Forelimb muscle (tissue), 1 donor: ENCODE measurements around the gene SEC24D. TPM values are rescaled to one million over a fixed set of nuclear protein-coding genes. Genes with fewer than 3 reads are reported as not detected.

Experiments
- DNase-seq: peaks from one replicate; pipeline ENCODE4 v3.0.0-alpha.2; 2013; ENCODE audit warnings: low read depth
- polyA plus RNA-seq: library from polyadenylated mRNA; unstranded; fragments of 120-200 nt; gene quantifications from one replicate; pipeline ENCODE4 v1.2.1, GENCODE V29; 2013; ENCODE audit not compliant: insufficient read length

The SEC24D gene
- polyA plus RNA-seq, 1 donor = 44.2 TPM

GRCh38 chr4:118773429-118773792 is 62.5 kb downstream of the SEC24D start:
- no peak for DNase-seq

- no peak for DNase-seq
Observed at GRCh38 chr4:118772767-118773428, 63.0 kb downstream of the SEC24D start.

GRCh38 chr4:118772081-118772766 is 63.7 kb downstream of the SEC24D start:
- DNase-seq = no peak

GRCh38 chr4:118770741-118771187 is 65.2 kb downstream of the SEC24D start:
- DNase-seq = no peak

GRCh38 chr4:118769161-118769560 is 66.8 kb downstream of the SEC24D start:
- no peak for DNase-seq

GRCh38 chr4:118767109-118767508 is 68.8 kb downstream of the SEC24D start:
- DNase-seq = no peak

- no peak for DNase-seq
Observed at GRCh38 chr4:118765399-118765798, 70.5 kb downstream of the SEC24D start.

GRCh38 chr4:118762730-118763477 is 73.0 kb downstream of the SEC24D start:
- no peak for DNase-seq

GRCh38 chr4:118762155-118762554 is 73.8 kb downstream of the SEC24D start:
- no peak for DNase-seq

GRCh38 chr4:118761397-118762016 is 74.4 kb downstream of the SEC24D start:
- no peak for DNase-seq

- DNase-seq = no peak
Observed at GRCh38 chr4:118760493-118760892, 75.4 kb downstream of the SEC24D start.

GRCh38 chr4:118760092-118760491 is 75.8 kb downstream of the SEC24D start:
- no peak for DNase-seq

- no peak for DNase-seq
Observed at GRCh38 chr4:118759481-118759880, 76.4 kb downstream of the SEC24D start.

- no peak for DNase-seq
Observed at GRCh38 chr4:118758293-118758692, 77.6 kb downstream of the SEC24D start.

GRCh38 chr4:118757761-118758251 is 78.1 kb downstream of the SEC24D start:
- DNase-seq = no peak

- no peak for DNase-seq
Observed at GRCh38 chr4:118756958-118757357, 79.0 kb downstream of the SEC24D start.

- no peak for DNase-seq
Observed at GRCh38 chr4:118756429-118756828, 79.5 kb downstream of the SEC24D start.

GRCh38 chr4:118755438-118756226 is 80.3 kb downstream of the SEC24D start:
- DNase-seq = no peak

GRCh38 chr4:118754890-118755289 is 81.0 kb downstream of the SEC24D start:
- DNase-seq = no peak

- no peak for DNase-seq
Observed at GRCh38 chr4:118753685-118754084, 82.2 kb downstream of the SEC24D start.

GRCh38 chr4:118753096-118753495 is 82.8 kb downstream of the SEC24D start:
- no peak for DNase-seq
